ENCODE measurements around the gene EML4. TPM values are rescaled to one million over a fixed set of nuclear protein-coding genes. Genes with fewer than 3 reads are reported as not detected.

Gene EML4
- total and polyA plus RNA-seq, 10 donors = 25.4 to 176 (median 88.2) TPM

- no peak for DNase-seq
- intact Hi-C loops (cut with DNase I; ENCODE audit: low total_unique reads) = no loop called here
- WGBS, 5 donors = 85 to 95% (median 95%) methylated on average over 2 of the region's 2 CpGs
- no peaks in the 10 kb centered on the region for H3K36me3 ChIP-seq
- TF ChIP-seq CTCF (IDR thresholded peaks at IDR 0.05 in 8 of 11, conservative IDR thresholded peaks at IDR 0.05 in 3 of 11) = no peak
- TF ChIP-seq POLR2AphosphoS5 (IDR thresholded peaks at IDR 0.05) = no peak
- TF ChIP-seq POLR2A (IDR thresholded peaks at IDR 0.05) = no peak
- peaks cover 43 to 85% (median 70%) of the 10 kb centered on the region in 6 donors for H3K4me1 ChIP-seq
- no peak overlapping the region for H3K4me3 ChIP-seq
- no peaks in the 10 kb centered on the region for H3K9me3 ChIP-seq
- peak overlapping the region in 5 of 8 donors; percentile 75 to 86 (median 82) for H3K27ac ChIP-seq
- H3K27me3 ChIP-seq (replicated peaks in 1 of 7) = no peaks in the 10 kb centered on the region
Measured at GRCh38 chr2:42140496-42140895, 28.7 kb upstream of the EML4 start.

GRCh38 chr2:42141687-42142546 lies 27.2 kb upstream of the EML4 start:
- intact Hi-C loops (cut with DNase I; ENCODE audit: low total_unique reads) = no loop called here
- peak overlapping the region; percentile 51 to 86 (median 80) for H3K27ac ChIP-seq
- no peaks in the 10 kb centered on the region for H3K36me3 ChIP-seq
- TF ChIP-seq POLR2A (IDR thresholded peaks at IDR 0.05) = no peak
- no peak for TF ChIP-seq CTCF (IDR thresholded peaks at IDR 0.05 in 8 of 11, conservative IDR thresholded peaks at IDR 0.05 in 3 of 11)
- peak in 2 of 3 donors; percentile 38 to 48 for TF ChIP-seq POLR2AphosphoS5 (IDR thresholded peaks at IDR 0.05)
- no peaks in the 10 kb centered on the region for H3K27me3 ChIP-seq (replicated peaks in 1 of 7)
- H3K9me3 ChIP-seq = no peaks in the 10 kb centered on the region
- 5 to 10% (median 8%) methylated on average over 13 of the region's 13 CpGs for WGBS, 5 donors
- H3K4me1 ChIP-seq = peaks cover 28 to 71% (median 56%) of the 10 kb centered on the region in 6 donors
- peak; percentile 84 for DNase-seq
- peak overlapping the region in 5 of 8 donors; percentile 3 to 27 (median 14) for H3K4me3 ChIP-seq

- peak overlapping the region in 7 of 8 donors; percentile 75 to 86 (median 81) for H3K27ac ChIP-seq
- intact Hi-C loops (cut with DNase I; ENCODE audit: low total_unique reads) = no loop called here
- peaks cover 25 to 64% (median 49%) of the 10 kb centered on the region in 6 donors for H3K4me1 ChIP-seq
Measured at GRCh38 chr2:42142547-42143184, 26.5 kb upstream of the EML4 start.

More at GRCh38 chr2:42142547-42143184, 26.5 kb upstream of the EML4 start:
- Histone ChIP-seq H3K36me3 (no peaks in the 10 kb centered on the region), H3K4me3 (no peak overlapping the region), H3K27me3 (replicated peaks in 1 of 7) (no peaks in the 10 kb centered on the region), H3K9me3 (no peaks in the 10 kb centered on the region)
- WGBS, 5 donors = 66 to 78% (median 70%) methylated on average over 9 of the region's 9 CpGs
- no peak for TF ChIP-seq POLR2A (IDR thresholded peaks at IDR 0.05)
- no peak for TF ChIP-seq CTCF (IDR thresholded peaks at IDR 0.05 in 8 of 11, conservative IDR thresholded peaks at IDR 0.05 in 3 of 11)
- TF ChIP-seq POLR2AphosphoS5 (IDR thresholded peaks at IDR 0.05) = no peak
- no peak for DNase-seq

Measured in spleen (tissue), 11 donors.